Tibial nerve (tissue), 3 donors: Measurements from ENCODE around the gene MAP2K2.

Experiments
- POLR2A ChIP-seq, 2 donors: fragments of 450-650 bp; IDR thresholded peaks; one replicate each; pipeline ENCODE4 v1.6.1; 2017; ENCODE audit warnings: antibody characterized with exemption in 2 of 2, mild to moderate bottlenecking in 2 of 2, moderate library complexity in 2 of 2
- TF ChIP-seq, protein P1 (sequence below), 5 experiments: fragments of 200-600 bp in 3 of 5; fragments of 450-650 bp in 2 of 5; sonication (generic) in 3 of 5; IDR thresholded peaks; one replicate each; pipeline ENCODE4 v1.5.1; 2016 to 2019; ENCODE audit warnings: antibody characterized with exemption in 5 of 5, mild to moderate bottlenecking in 3 of 5, moderate library complexity in 2 of 5

DNA sequence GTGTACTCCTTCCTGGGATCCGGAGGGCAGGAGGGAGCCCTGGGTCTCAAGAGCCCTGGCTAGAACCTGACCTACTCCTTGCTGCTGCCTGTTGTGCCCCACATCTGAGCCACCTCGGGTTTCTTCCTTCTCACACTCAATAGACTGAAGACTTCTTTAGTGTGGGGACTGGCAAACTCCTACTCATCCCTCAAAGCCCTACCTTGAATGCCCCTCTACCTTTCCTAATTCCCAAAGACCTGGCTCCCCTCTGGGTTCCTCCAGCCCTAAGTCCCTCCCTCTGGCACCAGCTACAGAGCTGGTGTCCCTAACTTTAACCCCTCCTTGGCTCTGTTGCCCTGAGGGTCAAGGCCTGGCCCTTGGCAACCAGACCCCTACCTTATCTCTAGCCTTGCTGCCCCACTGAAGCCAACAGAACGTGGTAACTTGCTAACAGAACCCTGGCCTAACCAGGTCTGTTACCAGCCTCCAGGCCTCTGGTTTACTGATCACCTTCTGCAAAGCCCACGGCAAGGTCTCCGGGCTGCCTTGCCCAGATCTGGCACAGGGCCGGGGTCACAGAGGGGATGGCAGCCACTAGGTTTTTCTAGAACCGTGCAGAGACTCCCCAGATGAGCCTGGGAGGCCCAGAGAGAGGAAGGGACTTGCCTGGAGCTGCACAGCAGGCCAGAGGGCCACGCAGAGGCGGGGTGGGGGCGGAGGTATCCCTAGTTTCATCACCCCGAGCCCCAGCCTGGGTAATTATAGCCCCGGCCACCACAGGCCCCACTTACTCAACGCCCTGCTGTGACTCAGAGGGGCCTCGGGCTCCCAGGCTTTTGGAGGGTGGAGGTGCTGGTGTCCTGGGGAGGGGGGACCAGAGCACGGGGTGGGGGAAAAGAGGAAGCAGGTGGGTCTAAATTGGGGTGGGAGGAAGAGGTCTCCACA is 72.5 kb downstream of the MAP2K2 start:
- TF ChIP-seq, protein P1, sequence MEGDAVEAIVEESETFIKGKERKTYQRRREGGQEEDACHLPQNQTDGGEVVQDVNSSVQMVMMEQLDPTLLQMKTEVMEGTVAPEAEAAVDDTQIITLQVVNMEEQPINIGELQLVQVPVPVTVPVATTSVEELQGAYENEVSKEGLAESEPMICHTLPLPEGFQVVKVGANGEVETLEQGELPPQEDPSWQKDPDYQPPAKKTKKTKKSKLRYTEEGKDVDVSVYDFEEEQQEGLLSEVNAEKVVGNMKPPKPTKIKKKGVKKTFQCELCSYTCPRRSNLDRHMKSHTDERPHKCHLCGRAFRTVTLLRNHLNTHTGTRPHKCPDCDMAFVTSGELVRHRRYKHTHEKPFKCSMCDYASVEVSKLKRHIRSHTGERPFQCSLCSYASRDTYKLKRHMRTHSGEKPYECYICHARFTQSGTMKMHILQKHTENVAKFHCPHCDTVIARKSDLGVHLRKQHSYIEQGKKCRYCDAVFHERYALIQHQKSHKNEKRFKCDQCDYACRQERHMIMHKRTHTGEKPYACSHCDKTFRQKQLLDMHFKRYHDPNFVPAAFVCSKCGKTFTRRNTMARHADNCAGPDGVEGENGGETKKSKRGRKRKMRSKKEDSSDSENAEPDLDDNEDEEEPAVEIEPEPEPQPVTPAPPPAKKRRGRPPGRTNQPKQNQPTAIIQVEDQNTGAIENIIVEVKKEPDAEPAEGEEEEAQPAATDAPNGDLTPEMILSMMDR (IDR thresholded peaks at IDR 0.05): no peak
- no peak for TF ChIP-seq POLR2A (IDR thresholded peaks at IDR 0.05)
